HG03066 (cell line): Measurements from ENCODE around the gene VWA3B.
"Not testable (repeated sequence)": the region's sequence is repeated elsewhere in the genome, so short reads cannot be mapped to it uniquely, and the experiment has no call there.

Source experiments
- ATAC-seq: cut with Tn5 transposase; IDR thresholded peaks from one replicate; pipeline ENCODE4 v1.9.1; 2021; ENCODE audit warnings: low read depth; ENCODE audit not compliant: unreplicated experiment

The VWA3B gene

DNA sequence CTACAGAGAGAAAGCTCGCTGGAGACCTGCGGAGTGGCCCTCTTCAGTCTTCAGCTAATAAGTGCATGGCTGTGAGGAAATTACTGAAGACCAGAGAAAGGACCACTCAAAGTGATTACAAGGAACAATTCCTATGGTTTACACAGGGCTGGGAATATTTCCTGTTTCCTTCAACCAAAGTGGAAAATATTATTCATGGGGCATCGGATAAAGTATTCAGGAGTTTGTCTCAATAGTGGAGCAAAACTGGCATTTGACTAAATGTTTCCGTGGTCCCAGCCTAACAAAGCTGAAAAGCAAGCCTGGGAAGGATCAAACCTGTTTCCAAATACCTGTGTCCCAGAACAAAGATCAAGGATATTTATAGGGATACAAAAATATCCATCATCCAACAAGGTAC, 227.3 kb downstream of the VWA3B start:
- ATAC-seq = no peak

DNA sequence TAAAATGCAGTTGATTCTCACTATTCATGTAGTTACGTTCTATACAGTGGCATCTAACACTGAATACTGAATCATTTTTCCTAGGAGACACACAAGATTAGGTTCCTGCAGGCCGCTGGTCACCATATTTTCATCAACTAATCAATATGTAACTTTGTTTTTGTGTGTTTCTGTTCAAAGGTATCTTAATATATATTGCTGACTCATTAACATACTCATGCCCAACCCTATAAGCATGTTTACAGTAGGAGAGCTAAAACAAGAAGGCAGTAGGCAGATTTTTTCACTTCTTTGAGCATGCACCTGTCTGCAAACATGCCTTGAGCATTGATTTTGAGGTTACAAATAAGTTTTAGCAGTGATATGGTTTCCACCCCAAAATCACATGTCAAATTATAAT, 229.0 kb downstream of the VWA3B start:
- no peak for ATAC-seq

DNA sequence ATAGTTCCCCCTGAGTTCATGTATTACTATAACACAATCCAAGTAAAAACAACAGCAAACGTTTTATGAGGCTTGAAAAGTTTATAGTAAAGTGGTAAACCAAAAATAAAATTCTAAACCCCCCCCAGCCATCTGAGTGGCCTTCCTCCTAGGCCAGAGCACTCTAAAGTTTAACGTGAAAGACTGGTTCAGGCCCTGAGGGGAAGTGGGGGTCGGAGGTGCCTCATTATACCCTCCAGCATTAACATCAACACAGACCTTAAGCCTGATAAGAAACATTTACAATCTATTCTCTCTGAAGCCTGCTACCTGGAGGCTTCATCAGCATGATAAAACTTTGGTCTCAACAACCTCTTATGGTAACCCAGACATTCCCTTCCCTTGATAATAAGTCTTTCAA, 230.2 kb downstream of the VWA3B start:
- no peak for ATAC-seq

DNA sequence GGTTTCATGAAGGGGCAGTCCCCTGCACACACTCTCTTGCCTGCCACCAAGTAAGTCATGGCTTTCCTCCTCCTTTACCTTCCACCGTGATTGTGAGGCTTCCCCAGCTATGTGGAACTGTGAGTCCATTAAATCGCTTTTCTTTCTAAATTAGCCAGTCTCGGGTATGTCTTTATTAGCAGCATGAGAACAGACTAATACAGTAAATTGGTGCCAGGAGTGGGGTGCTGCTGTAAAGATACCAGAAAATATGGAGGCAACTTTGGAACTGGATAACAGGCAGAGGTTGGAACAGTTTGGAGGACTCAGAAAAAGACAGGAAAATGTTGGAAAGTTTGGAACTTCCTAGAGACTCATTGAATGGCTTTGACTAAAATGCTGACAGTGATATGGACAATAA, 233.2 kb downstream of the VWA3B start:
- ATAC-seq = not testable (repeated sequence)

DNA sequence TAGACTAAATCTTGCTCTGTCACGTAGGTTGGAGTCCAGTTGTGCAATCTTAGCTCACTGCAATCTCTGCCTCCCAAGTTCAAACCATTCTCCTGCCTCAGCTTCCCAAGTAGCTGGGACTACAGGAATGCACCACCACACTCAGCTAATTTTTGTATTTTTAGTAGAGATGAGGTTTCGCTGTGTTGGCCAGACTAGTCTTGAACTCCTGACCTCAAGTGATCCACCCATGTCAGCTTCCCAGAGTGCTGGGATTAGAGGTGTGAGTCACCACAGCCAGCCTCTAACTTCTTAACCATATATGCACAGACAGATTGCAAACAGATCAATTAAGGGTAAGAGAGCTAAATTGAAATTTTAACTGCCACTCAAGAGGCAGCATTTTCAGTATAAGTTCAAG, 237.2 kb downstream of the VWA3B start:
- ATAC-seq = no peak

DNA sequence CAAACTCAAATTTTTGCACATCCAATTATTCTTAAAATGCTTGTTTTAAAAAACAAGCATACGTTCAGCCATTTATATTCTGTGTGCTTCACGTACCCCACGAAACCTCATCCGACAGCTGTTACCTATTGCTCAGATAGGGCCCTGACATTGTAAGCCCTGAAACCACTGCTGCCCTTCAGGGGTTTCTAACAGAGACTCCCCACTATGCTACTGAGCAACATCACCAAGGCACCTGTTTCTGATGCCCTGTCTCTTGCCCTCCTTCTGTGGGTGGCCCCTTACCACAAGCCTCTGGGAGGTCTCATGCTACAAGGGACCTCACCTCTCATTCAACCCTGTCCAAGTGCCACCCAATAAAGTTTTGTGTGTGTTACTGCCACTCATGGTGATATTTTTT, 240.8 kb downstream of the VWA3B start:
- no peak for ATAC-seq

DNA sequence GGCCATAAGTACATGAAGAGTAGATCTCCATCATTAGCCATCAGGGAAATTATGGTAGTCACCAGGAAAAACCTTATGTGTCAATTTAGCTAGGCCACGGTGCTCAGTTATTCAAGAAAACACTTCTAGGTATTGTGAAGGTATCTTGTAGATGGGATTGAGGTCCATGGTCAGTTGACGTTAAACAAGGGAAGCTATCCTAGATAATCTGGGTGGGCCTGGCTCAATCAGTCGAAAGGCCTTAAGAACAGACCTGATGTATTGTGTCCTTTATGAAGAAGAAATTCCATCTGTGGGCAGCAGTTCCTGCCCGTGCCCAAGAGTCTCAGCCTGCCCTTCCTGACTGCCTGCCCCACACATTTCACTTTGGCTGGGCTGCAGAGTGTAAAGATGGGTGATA, 242.6 kb downstream of the VWA3B start:
- ATAC-seq = no peak

DNA sequence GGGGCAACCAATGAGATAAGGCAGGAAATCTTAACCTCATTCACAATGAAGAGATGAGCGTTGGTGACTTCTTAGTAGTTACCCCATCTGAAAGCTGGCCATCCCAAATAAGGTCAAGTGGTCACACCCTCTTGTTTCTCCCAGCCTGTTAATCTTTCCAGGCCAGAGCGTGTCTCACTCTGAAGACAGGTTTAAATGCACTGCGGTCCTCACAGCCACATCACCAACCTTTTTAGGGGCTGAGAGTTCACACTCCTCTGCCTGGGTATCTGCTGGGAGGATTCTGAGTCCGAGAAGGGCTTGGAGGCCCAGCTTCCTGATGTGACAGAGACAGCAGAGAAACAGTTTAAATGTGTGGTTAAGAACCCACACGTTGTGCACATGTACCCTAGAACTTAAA, 246.0 kb downstream of the VWA3B start:
- ATAC-seq = no peak

DNA sequence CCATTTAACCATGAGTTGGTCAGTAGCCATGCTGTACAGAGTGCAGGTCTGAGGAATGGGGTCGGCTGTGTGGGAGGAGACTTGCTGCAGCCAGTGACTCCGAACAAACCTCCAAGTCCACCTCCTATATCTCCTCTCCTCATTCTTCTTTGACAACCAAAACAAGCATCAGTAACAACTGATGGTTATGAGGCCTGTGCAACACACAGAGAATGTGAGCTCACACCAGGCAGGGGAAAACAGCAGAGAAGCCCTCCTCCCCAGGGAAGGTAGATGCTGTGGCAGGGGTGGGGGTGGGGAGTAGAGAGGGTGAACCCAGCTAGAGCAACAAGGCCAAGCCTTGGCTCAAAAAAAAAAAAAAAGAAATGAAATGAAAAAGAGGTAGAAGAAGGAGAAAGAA, 247.0 kb downstream of the VWA3B start:
- ATAC-seq = no peak

DNA sequence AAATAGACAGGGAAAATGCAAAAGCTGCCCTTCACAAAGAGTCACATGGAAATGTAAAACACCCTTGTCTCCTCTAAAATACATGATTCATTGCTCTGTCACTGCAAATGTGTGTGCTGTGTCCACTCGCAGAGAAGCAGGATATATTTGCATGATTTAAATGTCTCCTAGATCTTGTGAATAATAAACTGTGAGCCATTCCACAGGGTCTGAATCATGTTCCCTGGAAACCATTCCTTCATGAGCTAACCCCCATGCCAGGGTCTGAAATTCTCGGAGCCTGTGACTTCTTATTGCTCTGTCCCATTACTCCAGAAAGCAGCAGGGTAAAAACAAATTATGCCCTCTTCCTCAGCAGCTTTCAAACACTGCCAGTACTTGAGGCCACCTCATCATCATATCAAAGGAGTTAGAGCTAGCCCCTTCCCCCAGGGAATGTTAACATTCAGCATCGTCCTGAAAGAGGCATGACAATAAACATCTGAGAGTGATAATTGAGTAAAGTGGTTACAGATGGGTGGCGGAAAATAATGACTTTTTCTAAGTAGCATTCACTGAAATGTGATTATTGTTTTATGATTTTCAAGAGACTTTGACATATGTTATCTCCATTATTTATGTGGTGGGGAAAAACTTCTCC, 247.6 kb downstream of the VWA3B start:
- ATAC-seq = no peak

DNA sequence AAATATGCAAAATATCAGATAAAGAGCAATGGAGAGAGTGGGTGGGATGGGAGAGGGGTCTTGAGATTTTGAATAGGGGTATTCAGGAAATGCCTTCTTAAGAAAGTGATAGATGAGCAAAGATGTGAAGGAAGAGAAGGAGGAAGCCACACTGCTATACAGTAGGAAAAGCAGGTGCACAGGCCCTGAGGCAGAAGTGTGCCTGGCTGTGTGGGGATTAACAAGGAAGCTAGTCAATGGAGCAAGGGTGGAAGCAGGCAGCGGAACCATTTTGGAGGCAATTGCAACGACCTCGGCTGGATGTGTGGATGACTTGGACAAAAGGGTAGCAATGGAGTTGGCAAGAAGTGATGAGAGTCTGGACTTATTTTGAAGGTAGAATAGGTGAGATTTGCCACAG, 248.3 kb downstream of the VWA3B start:
- no peak for ATAC-seq

DNA sequence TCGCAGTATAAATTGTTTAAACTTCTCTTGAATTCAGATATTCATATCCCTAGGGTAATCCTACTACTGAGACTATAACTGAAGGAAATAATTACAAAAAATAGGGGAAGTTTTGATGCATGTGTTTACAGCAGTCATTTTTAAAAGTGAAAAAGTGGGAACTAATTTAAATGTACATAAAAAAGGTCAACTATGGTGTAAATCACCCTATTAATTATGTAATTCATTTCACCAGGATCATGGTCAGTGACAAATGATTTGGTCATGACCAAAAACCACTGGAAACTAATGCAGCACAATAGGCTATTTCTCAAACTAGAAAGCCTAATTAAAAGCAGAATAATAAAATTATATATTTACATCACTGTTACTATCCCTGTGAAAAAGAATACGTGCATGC, 254.3 kb downstream of the VWA3B start:
- ATAC-seq = no peak

DNA sequence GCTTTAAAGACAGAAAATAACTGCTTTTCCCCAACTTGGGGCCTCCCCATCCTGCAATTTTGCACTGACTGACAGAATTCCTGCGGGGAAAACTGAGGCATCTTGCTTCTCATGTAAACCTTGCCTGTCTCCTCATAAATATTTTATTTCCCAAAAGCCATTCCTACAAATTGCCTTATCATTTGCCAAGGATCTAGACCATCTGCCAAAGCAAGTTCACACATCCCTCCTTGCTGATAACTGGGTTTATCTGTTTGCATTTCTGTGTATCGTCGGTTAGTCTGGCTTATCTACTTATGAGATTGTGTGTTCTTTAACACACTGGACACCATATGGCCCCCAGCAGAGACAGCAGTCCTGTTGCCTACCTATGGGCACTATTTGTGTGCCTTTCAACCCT, 256.3 kb downstream of the VWA3B start:
- no peak for ATAC-seq

DNA sequence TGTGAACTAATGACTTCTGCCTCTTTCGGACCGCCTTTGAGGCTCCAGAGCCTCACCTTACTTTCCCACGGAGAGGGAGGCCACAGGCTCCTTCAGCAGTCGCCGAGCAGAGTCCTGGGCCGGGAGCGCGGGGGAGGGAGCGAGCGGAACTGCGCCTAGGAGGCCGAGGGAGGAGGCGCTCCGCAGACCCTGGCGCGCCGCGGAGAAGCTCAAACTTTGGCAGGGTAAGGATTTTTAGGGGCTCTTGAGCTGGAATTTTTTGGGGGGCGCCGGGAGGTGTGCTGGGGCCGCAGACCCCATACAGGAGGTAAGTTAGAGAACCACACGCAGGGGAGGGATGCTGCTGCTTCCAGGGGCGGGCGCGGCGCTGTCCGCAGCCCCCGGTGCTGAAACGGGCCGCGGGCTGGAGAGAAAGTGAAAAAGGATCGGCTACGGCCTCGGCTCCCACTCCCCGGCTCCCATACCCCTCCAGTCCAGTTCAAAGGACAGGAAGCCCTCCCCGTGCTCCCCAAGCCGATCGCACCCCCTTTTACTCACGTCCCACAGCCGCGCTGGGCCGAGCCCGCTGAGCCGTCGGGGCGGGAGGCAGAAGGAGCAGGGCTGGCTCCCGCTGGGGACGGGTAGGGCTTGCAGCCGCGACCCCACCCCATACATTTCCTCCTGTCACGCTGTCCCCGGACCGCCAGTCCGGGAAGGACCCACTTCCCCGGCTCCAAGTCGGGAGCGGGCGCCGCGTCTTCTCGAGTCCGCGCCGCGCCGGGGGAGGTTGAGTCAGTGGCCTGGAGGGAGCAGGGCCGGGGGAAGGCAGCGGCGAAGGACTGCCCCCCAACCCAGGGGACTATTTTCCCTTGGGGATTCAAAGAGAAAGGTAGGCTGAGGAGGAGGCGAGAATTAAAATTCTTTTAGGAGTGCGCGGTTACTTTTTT, 259.6 kb downstream of the VWA3B start, which contains the start of gene CNGA3:
Gene CNGA3, plus strand, starts transcription at position 146 of the 926 bp plus-strand sequence. CDS start 23,520 bp downstream, outside the sequence.
- ATAC-seq = no peak

DNA sequence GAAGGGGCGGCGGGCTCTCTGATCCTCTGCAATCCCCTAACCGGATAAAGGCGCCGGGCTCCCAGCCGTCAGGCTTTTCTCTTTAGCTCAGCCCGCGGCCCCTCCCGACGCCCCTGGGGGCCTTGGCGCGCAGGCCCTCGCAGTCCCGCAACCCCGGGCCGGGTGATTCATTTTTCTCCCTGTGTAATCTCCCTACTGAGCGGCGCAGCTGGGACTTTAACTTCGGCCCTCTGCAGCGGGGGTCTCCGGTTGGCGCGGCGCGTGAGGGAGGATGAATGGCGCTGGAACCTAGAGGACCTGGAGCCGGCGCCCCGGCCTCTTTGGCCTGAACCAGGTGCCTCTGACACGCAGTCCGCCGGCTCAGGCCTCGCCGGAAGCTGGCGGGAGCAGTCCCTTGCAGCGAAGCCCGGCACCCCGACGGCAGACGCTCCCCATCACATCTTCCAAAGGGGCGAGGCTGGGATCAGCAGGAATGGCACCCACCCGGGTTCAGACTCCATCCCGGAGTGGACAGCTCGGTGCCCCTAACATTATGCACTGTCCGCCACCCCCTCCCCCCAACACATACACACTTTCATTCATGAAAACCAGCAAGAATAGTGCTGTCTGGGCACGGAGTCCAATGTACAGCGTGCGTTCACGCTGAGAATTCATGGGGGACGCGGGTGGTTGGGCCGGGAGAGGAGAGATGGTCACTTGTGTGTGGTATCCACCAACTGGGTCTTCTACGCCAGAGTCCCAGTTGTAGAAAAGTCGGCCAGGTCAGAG, 260.5 kb downstream of the VWA3B start:
- no peak for ATAC-seq

DNA sequence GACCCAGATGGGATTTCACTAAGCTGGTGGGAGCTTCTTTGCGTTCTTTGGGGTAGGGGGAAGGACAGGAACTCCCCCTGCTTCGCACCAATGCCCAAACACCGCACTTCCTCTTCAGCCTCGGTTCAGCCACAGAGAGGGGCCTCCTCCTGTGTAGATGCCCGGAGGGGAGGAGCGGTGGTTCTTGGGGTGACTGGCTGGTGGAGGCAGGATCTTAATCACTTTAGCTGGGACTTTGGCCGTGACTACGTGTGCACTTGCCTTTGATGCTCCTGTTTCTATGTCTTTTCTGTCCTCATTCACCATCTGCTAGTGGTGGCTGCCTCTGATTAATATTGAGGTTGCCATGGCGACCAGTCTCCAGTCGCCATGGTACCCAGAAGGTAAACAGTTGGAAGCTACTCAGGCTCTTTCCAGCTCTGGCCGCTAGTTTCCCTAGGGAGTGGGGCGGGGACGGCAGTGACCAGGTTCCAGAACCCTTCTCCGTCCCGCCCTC, 261.1 kb downstream of the VWA3B start:
- no peak for ATAC-seq

DNA sequence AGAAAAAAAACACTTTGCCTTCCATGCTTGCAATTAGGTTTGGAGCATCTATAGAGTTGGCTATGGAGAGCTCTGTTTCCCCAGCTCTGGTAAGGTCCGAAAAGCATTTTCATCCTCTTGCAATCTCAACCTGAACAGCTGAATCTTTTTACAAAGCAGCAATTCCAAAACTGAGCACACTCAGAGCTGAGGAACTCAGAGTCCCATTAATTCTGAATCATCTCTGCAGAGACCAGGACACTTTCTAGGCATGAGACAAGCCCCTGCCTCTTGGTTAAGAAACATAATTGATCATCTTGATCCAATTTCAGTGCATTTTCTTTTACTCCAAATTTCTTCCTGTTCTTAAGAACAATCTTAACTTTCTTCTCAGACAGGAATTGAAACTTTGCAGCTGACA, 263.4 kb downstream of the VWA3B start:
- ATAC-seq = no peak

DNA sequence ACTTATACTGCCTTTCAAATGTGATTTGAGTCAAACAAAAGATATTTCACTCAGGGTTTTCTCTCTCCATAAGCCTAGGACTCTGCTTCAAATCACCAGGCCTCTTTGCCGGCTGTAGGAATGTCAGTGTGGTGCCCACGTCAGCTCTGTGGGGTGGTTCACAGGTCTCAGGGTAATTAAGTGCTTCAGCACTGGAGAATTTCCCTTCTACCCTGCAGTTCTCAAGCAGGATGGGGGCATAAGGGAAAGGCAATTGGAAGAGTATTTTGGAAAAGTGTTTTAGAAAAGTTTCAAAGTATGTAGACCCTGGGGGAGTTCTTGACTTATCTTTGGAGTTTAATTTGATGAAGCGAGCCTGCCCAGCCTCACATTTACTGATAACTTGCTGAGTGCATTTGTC, 268.9 kb downstream of the VWA3B start:
- no peak for ATAC-seq

DNA sequence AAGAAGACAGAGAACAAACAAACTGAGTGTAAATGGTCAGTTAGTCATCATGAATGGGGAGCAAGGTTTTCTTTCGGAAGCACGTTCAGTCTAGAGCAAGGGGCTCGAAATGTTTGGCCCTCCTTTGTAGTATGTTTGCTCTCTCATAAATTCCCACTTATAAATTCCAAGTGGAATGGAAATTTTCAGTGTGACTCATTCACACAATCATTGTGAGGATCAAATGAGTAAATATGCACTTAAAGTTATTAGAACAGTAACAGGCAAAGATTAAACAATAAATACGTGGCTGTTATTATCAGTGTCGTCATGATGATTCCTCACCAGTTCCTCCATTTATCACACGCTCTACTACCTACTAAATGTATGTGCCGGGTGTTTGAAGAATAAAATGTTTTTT, 269.8 kb downstream of the VWA3B start:
- no peak for ATAC-seq

DNA sequence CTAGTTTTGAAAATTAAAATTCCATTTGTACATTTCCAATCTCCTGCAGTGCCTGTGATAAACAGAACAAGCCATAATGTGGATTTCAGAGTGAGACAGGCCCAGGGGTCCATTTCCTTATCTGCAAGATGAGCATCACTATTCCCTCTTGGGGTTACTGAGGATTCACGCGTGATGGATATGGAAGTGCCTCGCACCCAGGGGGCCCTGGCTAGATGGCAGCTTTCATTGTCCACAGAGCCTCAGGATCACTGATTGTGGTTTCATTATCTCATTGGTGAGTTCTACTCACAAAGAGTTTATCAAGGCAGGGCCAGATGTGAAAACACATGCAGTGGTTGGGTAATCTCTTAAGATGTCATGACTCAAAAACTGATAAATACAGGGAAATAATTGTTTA, 270.9 kb downstream of the VWA3B start:
- ATAC-seq = no peak

DNA sequence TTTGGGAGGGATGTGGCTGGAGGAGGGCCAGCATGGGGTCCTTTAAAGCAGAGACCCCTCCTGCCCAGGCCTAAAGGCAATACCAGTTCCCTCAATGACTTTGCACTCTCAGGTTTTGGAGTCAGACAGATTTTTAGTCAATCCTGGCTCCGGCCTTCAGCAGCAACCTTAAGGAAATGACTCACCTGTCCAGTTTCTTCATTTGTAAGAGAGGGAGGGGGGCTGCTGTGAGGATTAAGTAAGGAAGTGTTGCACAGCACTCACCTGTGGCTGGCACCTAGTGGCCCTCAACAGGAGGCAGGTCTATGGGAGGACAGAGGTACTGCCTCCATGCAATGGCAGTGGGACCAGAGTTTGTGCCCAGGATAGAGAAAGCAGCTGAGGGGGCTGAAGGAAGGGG, 273.0 kb downstream of the VWA3B start:
- no peak for ATAC-seq
